T-helper 2 cell treated with Interferon-gamma antibody and Interleukin-4, amounts not matched to agents 100 ng/mL and 5 ng/mL, for 36 hours (primary cell): ENCODE results near the gene RNF212. TPM values are rescaled to one million over a fixed set of nuclear protein-coding genes. Genes with fewer than 3 reads are reported as not detected.
"Not testable (repeated sequence)": the region's sequence is repeated elsewhere in the genome, so short reads cannot be mapped to it uniquely, and the experiment has no call there.

ENCODE experiments used
- intact Hi-C: fragments of 100-400 bp; cut with micrococcal nuclease; formaldehyde crosslinking; loops from one replicate; pipeline ENCODE4 v1.15.1; 2023
- total RNA-seq: library from RNA; stranded (reverse); gene quantifications from 2 replicates; pipeline ENCODE4 v1.2.3, GENCODE V29; 2022

The RNF212 gene
- total RNA-seq, 1 donor from 2014 or later = 0.68 TPM

- intact Hi-C loops = no loop called here
These were observed 44.0 kb downstream of the RNF212 start for GRCh38 chr4:1069394-1069793.

- intact Hi-C loops = no loop called here
These were observed 47.6 kb downstream of the RNF212 start for GRCh38 chr4:1065732-1066131.

GRCh38 chr4:1062419-1062818, 50.9 kb downstream of the RNF212 start:
- intact Hi-C loops = no loop called here

GRCh38 chr4:1061760-1062159, 51.6 kb downstream of the RNF212 start:
- intact Hi-C loops = no loop called here

GRCh38 chr4:1061056-1061700, 52.2 kb downstream of the RNF212 start:
- intact Hi-C loops = no loop called here

GRCh38 chr4:1060621-1061020, 52.7 kb downstream of the RNF212 start:
- intact Hi-C loops = no loop called here

GRCh38 chr4:1060121-1060520, 53.2 kb downstream of the RNF212 start:
- intact Hi-C loops = no loop called here

GRCh38 chr4:1058997-1059665, 54.2 kb downstream of the RNF212 start:
- intact Hi-C loops = loop anchor here (5.0 kb wide), 1 partner anchor 127 kb away; the partner anchor contains the start of genes GAK and TMEM175

- intact Hi-C loops = loop anchor here (5.0 kb wide), 1 partner anchor 126 kb away; the partner anchor contains the start of genes GAK and TMEM175
These were observed 55.0 kb downstream of the RNF212 start for GRCh38 chr4:1058198-1058996.

GRCh38 chr4:1057403-1057745, 56.0 kb downstream of the RNF212 start:
- intact Hi-C loops = loop anchor here (5.0 kb wide), 1 partner anchor 125 kb away; the partner anchor contains the start of genes GAK and TMEM175

- intact Hi-C loops = loop anchor here (5.0 kb wide), 1 partner anchor 125 kb away; the partner anchor contains the start of genes GAK and TMEM175
These were observed 56.5 kb downstream of the RNF212 start for GRCh38 chr4:1056671-1057402.

GRCh38 chr4:1055721-1056590, 57.4 kb downstream of the RNF212 start:
- intact Hi-C loops = loop anchor here (5.0 kb wide), 1 partner anchor 124 kb away; the partner anchor contains the start of genes GAK and TMEM175

GRCh38 chr4:1055243-1055701, 58.1 kb downstream of the RNF212 start:
- intact Hi-C loops = loop anchor here (5.0 kb wide), 1 partner anchor 123 kb away; the partner anchor contains the start of genes GAK and TMEM175

- intact Hi-C loops = loop anchor here (5.0 kb wide), 1 partner anchor 122 kb away; the partner anchor contains the start of genes GAK and TMEM175
These were observed 58.6 kb downstream of the RNF212 start for GRCh38 chr4:1054696-1055242.

- intact Hi-C loops = not testable (repeated sequence)
These were observed 59.5 kb downstream of the RNF212 start for GRCh38 chr4:1053891-1054290.

GRCh38 chr4:1053080-1053661, 60.2 kb downstream of the RNF212 start:
- intact Hi-C loops = no loop called here

GRCh38 chr4:1052231-1052671, 61.1 kb downstream of the RNF212 start:
- intact Hi-C loops = no loop called here

- intact Hi-C loops = no loop called here
These were observed 61.9 kb downstream of the RNF212 start for GRCh38 chr4:1051472-1051871.
